HG03354 (cell line): ENCODE results near the gene FUBP3.
"Not testable (repeated sequence)": the region's sequence is repeated elsewhere in the genome, so short reads cannot be mapped to it uniquely, and the experiment has no call there.

ENCODE experiments used
- ATAC-seq: cut with Tn5 transposase; IDR thresholded peaks from one replicate; pipeline ENCODE4 v1.9.1; 2021; ENCODE audit warnings: mild to moderate bottlenecking; ENCODE audit not compliant: unreplicated experiment, poor library complexity, severe bottlenecking

Gene FUBP3

GRCh38 chr9:130555968-130556367 is 23.4 kb upstream of the FUBP3 start:
- ATAC-seq, result no peak

- no peak for ATAC-seq
Measured at GRCh38 chr9:130556396-130557076, 22.8 kb upstream of the FUBP3 start.

- ATAC-seq, result no peak
Measured at GRCh38 chr9:130557077-130557468, 22.3 kb upstream of the FUBP3 start.

GRCh38 chr9:130561056-130561455 is 18.3 kb upstream of the FUBP3 start:
- ATAC-seq, result no peak

GRCh38 chr9:130562525-130562924 is 16.9 kb upstream of the FUBP3 start:
- not testable (repeated sequence) for ATAC-seq

GRCh38 chr9:130563797-130564196 is 15.6 kb upstream of the FUBP3 start:
- no peak for ATAC-seq

GRCh38 chr9:130565792-130566191 is 13.6 kb upstream of the FUBP3 start:
- ATAC-seq, result no peak

GRCh38 chr9:130570208-130570607 is 9.2 kb upstream of the FUBP3 start:
- no peak for ATAC-seq

- no peak for ATAC-seq
Measured at GRCh38 chr9:130575514-130575913, 3.9 kb upstream of the FUBP3 start.

- no peak for ATAC-seq
Measured at GRCh38 chr9:130576176-130576575, 3.2 kb upstream of the FUBP3 start.

GRCh38 chr9:130579738-130580463 is 524 bp downstream of the FUBP3 start:
- ATAC-seq, result peak; percentile 40

- ATAC-seq, result no peak
Measured at GRCh38 chr9:130581766-130582165, 2.4 kb downstream of the FUBP3 start.

- no peak for ATAC-seq
Measured at GRCh38 chr9:130583271-130583670, 3.9 kb downstream of the FUBP3 start.

- no peak for ATAC-seq
Measured at GRCh38 chr9:130587921-130588320, 8.5 kb downstream of the FUBP3 start.

GRCh38 chr9:130588416-130588815 is 9.0 kb downstream of the FUBP3 start:
- ATAC-seq, result no peak

GRCh38 chr9:130589754-130590153 is 10.4 kb downstream of the FUBP3 start:
- ATAC-seq, result no peak

GRCh38 chr9:130590305-130590704 is 10.9 kb downstream of the FUBP3 start:
- ATAC-seq, result no peak

- ATAC-seq, result no peak
Measured at GRCh38 chr9:130593020-130593419, 13.6 kb downstream of the FUBP3 start.

- ATAC-seq, result no peak
Measured at GRCh38 chr9:130597228-130597627, 17.9 kb downstream of the FUBP3 start.

- ATAC-seq, result no peak
Measured at GRCh38 chr9:130598188-130598587, 18.8 kb downstream of the FUBP3 start.

- ATAC-seq, result no peak
Measured at GRCh38 chr9:130599625-130600024, 20.2 kb downstream of the FUBP3 start.
